Fibroblast of pulmonary artery (primary cell): ENCODE results near the gene UTP14A.

ENCODE experiments used
- DNase-seq: peaks from one replicate; pipeline ENCODE4 v3.0.0-alpha.2; 2010; ENCODE audit warnings: low read depth
- H3K4me3 ChIP-seq: replicated peaks from 2 replicates; pipeline ENCODE4 v1.5.1; 2011; ENCODE audit warnings: low read depth, mild to moderate bottlenecking, control low read depth, low read length, moderate library complexity
- CTCF ChIP-seq: IDR thresholded peaks from 2 replicates; pipeline ENCODE4 v1.5.1; 2011; ENCODE audit warnings: mild to moderate bottlenecking, control low read depth, low read length, inconsistent platforms; ENCODE audit errors: missing control alignments

Gene UTP14A

GRCh38 chrX:129957241-129958082 is 51.5 kb downstream of the UTP14A start:
- H3K4me3 ChIP-seq = peak overlapping the region; percentile 31
- DNase-seq = peak; percentile 30
- TF ChIP-seq CTCF = no peak

GRCh38 chrX:129958083-129958465 is 52.1 kb downstream of the UTP14A start:
- TF ChIP-seq CTCF = no peak
- no peak overlapping the region for H3K4me3 ChIP-seq
- DNase-seq = no peak

- H3K4me3 ChIP-seq = no peak overlapping the region
- TF ChIP-seq CTCF = no peak
- no peak for DNase-seq
These were observed 53.0 kb downstream of the UTP14A start for GRCh38 chrX:129958814-129959492.

- TF ChIP-seq CTCF = no peak
- peak; percentile 13 for DNase-seq
- H3K4me3 ChIP-seq = no peak overlapping the region
These were observed 53.5 kb downstream of the UTP14A start for GRCh38 chrX:129959493-129959832.

- DNase-seq = no peak
- H3K4me3 ChIP-seq = no peak overlapping the region
- no peak for TF ChIP-seq CTCF
These were observed 55.5 kb downstream of the UTP14A start for GRCh38 chrX:129961180-129962083.

GRCh38 chrX:129963729-129964128 is 57.8 kb downstream of the UTP14A start:
- no peak for DNase-seq
- H3K4me3 ChIP-seq = no peak overlapping the region
- no peak for TF ChIP-seq CTCF
